Keratinocyte (primary cell): ENCODE measurements around the gene ADGRD1. TPM values are rescaled to one million over a fixed set of nuclear protein-coding genes. Genes with fewer than 3 reads are reported as not detected.

Experiments used
- DNase-seq: peaks from one replicate; pipeline ENCODE4 v3.0.0-alpha.2; 2011; ENCODE audit warnings: low read depth, missing footprints, low spot score
- FAIRE-seq: peaks from 2 replicates; lab custom pipeline; 2011; peaks lifted over from hg19 to GRCh38; lab: Jason Lieb, UNC
- H2AFZ ChIP-seq: 2 replicates; pipeline ENCODE4 v1.6.0; 2012; ENCODE audit warnings: low read length, control low read depth, inconsistent platforms; ENCODE audit not compliant: control insufficient read depth
- H3K27ac ChIP-seq: 2 replicates; pipeline ENCODE4 v1.5.1; 2011; ENCODE audit warnings: low read length; ENCODE audit not compliant: control insufficient read depth, insufficient read depth
- H3K27me3 ChIP-seq: 3 replicates; pipeline ENCODE4 v1.6.0; 2011; ENCODE audit warnings: low read length; ENCODE audit not compliant: control insufficient read depth, insufficient read depth; ENCODE audit errors: extremely low read depth
- H3K36me3 ChIP-seq, 2 experiments: 2 replicates in 1 of 2; 3 replicates in 1 of 2; pipeline ENCODE4 v1.5.1; 2011; ENCODE audit warnings: low read length in 2 of 2, mild to moderate bottlenecking in 1 of 2; ENCODE audit not compliant: control insufficient read depth in 2 of 2, insufficient read depth in 2 of 2; ENCODE audit errors: extremely low read depth in 1 of 2
- H3K4me1 ChIP-seq: 3 replicates; pipeline ENCODE4 v1.5.1; 2011; ENCODE audit warnings: low read length; ENCODE audit not compliant: control insufficient read depth, insufficient read depth; ENCODE audit errors: extremely low read depth
- H3K4me2 ChIP-seq: 3 replicates; pipeline ENCODE4 v1.6.0; 2011; ENCODE audit warnings: low read depth, low read length; ENCODE audit not compliant: control insufficient read depth, insufficient read depth; ENCODE audit errors: extremely low read depth
- H3K4me3 ChIP-seq, 3 experiments: fragments of 200-600 bp in 1 of 3; sonication (generic) in 1 of 3; 2 replicates in 2 of 3; 3 replicates in 1 of 3; pipeline ENCODE4 v1.5.1; 2011 to 2016; ENCODE audit warnings: low read length in 3 of 3, mild to moderate bottlenecking in 3 of 3, control low read depth in 2 of 3, inconsistent platforms in 1 of 3, low read depth in 1 of 3, mixed read lengths in 1 of 3, mixed run types in 1 of 3, moderate library complexity in 1 of 3; ENCODE audit not compliant: control insufficient read depth in 2 of 3, insufficient read depth in 2 of 3; ENCODE audit errors: extremely low read depth in 1 of 3
- H3K79me2 ChIP-seq: 2 replicates; pipeline ENCODE4 v1.6.0; 2012; ENCODE audit warnings: low read length; ENCODE audit not compliant: control insufficient read depth, insufficient read depth
- H3K9ac ChIP-seq: 3 replicates; pipeline ENCODE4 v1.6.0; 2011; ENCODE audit warnings: low read length; ENCODE audit not compliant: control insufficient read depth, insufficient read depth; ENCODE audit errors: extremely low read depth
- H3K9me1 ChIP-seq: 3 replicates; pipeline ENCODE4 v1.6.0; 2011; ENCODE audit warnings: low read length; ENCODE audit not compliant: control insufficient read depth, insufficient read depth; ENCODE audit errors: extremely low read depth
- H3K9me3 ChIP-seq: 2 replicates; pipeline ENCODE4 v1.5.1; 2012; ENCODE audit warnings: low read depth, low read length; ENCODE audit not compliant: control insufficient read depth
- H4K20me1 ChIP-seq: 3 replicates; pipeline ENCODE4 v1.6.0; 2011; ENCODE audit warnings: low read length; ENCODE audit not compliant: control insufficient read depth, insufficient read depth; ENCODE audit errors: extremely low read depth
- EZH2 ChIP-seq: IDR thresholded peaks from one replicate; pipeline ENCODE4 v1.6.1; 2012; ENCODE audit warnings: inconsistent platforms, mild to moderate bottlenecking, low read length, moderate library complexity
- dilution Hi-C: fragments of 300-500 bp; cut with MboI; formaldehyde crosslinking; loops from one replicate; pipeline ENCODE4 v1.7.0; 2020; ENCODE audit warnings: low sequenced_read_pairs; ENCODE audit not compliant: extremely low pct_ligation_motif_present
- polyA plus RNA-seq, 5 experiments: library from polyadenylated mRNA; depleted of rRNA in 3 of 5; stranded (reverse) in 3 of 5; stranded (forward) in 1 of 5; unstranded in 1 of 5; fragments of >200 nt; gene quantifications; 1 replicate in 1 of 5; 2 replicates in 3 of 5; 3 replicates in 1 of 5; pipeline versions ENCODE4 v1.2.1 to v1.2.3, GENCODE V29; 2011 to 2012; ENCODE audit warnings: missing spikeins in 2 of 5, low read depth in 1 of 5, low replicate concordance in 1 of 5
- TF ChIP-seq, protein P1 (sequence below), 3 experiments: IDR thresholded peaks in 1 of 3; conservative IDR thresholded peaks in 1 of 3; optimal IDR thresholded peaks in 1 of 3; 2 replicates in 2 of 3; 3 replicates in 1 of 3; pipeline versions ENCODE3 to v1.5.1; 2011; ENCODE audit warnings: low read length in 3 of 3, mild to moderate bottlenecking in 3 of 3, moderate library complexity in 2 of 3, control low read depth in 1 of 3, inconsistent platforms in 1 of 3; ENCODE audit not compliant: insufficient read depth in 2 of 3; ENCODE audit errors: extremely low read depth in 1 of 3

Gene ADGRD1
- polyA plus RNA-seq, 1 donor (not counting 4 experiments of a cell fraction or from before 2014, with no cell fraction given) = not detected

DNA sequence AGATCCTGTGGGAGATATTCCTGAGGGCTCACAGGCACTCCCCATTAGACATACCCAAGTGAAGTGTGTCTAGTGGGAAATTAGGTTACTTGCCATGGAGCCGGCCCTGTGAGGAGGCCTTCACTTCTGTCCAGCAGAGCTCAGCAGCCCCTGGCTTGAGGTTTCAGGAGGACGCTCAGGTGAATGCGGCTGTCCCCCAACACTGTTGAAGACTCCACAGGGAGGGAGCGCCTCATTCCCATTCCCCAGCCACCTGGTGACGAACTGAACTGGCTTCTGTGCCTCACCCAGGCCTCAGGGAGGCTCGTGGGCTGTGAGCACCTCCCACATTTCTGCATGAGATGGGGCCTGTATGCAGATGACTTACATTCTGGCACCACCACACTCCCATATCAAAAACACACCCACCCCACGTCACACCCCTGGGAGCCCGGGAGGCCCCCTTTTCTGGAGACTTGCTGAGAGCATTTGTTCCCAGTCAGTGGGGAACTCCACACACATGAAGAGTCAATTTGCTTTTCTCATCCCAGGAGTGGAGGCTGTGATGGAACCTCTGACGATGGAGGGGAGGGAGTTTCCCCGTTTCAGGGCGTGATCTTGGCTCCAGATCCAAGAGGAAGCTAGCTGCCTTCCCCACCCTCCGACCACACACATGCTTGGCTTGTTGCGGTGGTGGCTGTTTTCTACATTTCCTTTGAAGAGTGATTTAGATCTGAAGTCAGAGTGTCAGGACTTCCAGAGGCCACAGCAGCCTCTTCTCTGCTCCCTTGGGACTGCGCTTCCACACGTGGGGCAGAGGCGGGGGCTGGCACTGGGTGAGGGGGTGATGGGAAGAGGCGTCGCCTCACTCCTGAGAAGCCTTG, 120.7 kb downstream of the ADGRD1 start:
- dilution Hi-C loops = no loop called here
- no peak for FAIRE-seq
- H3K4me2 ChIP-seq = no peak overlapping the region

DNA sequence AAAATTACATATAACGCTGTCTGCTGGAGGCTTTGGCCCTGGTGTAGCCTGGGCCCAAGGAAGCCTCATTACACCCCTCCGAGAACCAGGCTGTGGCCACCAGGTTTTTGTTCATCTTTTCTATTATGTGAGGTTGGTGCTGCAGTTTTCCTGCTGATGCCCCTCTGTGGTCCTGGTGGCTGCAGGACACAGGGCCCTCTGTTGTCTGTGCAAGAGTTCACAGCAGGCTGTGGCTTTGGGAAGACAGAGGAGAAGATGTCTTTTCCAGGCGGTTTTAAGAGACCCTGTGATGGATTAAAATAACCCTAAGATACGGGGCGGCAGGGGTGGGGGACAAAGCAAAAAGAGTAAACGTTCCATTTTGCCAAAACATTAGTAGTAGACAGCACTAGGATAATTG, 121.5 kb downstream of the ADGRD1 start:
- TF ChIP-seq, protein P1, sequence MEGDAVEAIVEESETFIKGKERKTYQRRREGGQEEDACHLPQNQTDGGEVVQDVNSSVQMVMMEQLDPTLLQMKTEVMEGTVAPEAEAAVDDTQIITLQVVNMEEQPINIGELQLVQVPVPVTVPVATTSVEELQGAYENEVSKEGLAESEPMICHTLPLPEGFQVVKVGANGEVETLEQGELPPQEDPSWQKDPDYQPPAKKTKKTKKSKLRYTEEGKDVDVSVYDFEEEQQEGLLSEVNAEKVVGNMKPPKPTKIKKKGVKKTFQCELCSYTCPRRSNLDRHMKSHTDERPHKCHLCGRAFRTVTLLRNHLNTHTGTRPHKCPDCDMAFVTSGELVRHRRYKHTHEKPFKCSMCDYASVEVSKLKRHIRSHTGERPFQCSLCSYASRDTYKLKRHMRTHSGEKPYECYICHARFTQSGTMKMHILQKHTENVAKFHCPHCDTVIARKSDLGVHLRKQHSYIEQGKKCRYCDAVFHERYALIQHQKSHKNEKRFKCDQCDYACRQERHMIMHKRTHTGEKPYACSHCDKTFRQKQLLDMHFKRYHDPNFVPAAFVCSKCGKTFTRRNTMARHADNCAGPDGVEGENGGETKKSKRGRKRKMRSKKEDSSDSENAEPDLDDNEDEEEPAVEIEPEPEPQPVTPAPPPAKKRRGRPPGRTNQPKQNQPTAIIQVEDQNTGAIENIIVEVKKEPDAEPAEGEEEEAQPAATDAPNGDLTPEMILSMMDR (optimal IDR thresholded peaks at IDR 0.05 in 1 of 3, IDR thresholded peaks at IDR 0.05 in 1 of 3, conservative IDR thresholded peaks at IDR 0.05 in 1 of 3; ENCODE audit: extremely low read depth in 1 of 3, insufficient read depth in 2 of 3, low read length in 3 of 3) = no peak
- no peak for TF ChIP-seq EZH2
- H3K36me3 ChIP-seq = no peaks in the 10 kb centered on the region
- no peaks in the 10 kb centered on the region for H3K27me3 ChIP-seq
- H4K20me1 ChIP-seq = no peaks in the 10 kb centered on the region
- DNase-seq (no peak), FAIRE-seq (no peak)
- H3K27ac ChIP-seq = no peak overlapping the region
- dilution Hi-C loops = no loop called here
- H2AFZ ChIP-seq = no peak overlapping the region
- no peak overlapping the region for H3K4me3 ChIP-seq
- no peak overlapping the region for H3K9ac ChIP-seq
- H3K9me3 ChIP-seq = no peaks in the 10 kb centered on the region
- H3K9me1 ChIP-seq = no peaks in the 10 kb centered on the region
- no peaks in the 10 kb centered on the region for H3K79me2 ChIP-seq
- no peaks in the 10 kb centered on the region for H3K4me1 ChIP-seq
- H3K4me2 ChIP-seq = no peak overlapping the region

More for the DNA sequence above, 120.7 kb downstream of the ADGRD1 start:
- no peak for DNase-seq
- H3K4me3 ChIP-seq = no peak overlapping the region
- H2AFZ ChIP-seq = no peak overlapping the region
- no peaks in the 10 kb centered on the region for H3K79me2 ChIP-seq
- H3K27me3 ChIP-seq = no peaks in the 10 kb centered on the region
- no peak overlapping the region for H3K9ac ChIP-seq
- no peaks in the 10 kb centered on the region for H3K4me1 ChIP-seq
- TF ChIP-seq EZH2 = no peak
- TF ChIP-seq, protein P1 (optimal IDR thresholded peaks at IDR 0.05 in 1 of 3, IDR thresholded peaks at IDR 0.05 in 1 of 3, conservative IDR thresholded peaks at IDR 0.05 in 1 of 3; ENCODE audit: extremely low read depth in 1 of 3, insufficient read depth in 2 of 3, low read length in 3 of 3) = no peak
- H3K9me3 ChIP-seq = no peaks in the 10 kb centered on the region
- no peak overlapping the region for H3K27ac ChIP-seq
- H3K9me1 ChIP-seq = no peaks in the 10 kb centered on the region
- H3K36me3 ChIP-seq = no peaks in the 10 kb centered on the region
- no peaks in the 10 kb centered on the region for H4K20me1 ChIP-seq
